Liver (tissue), 9 donors: Measurements from ENCODE around the gene NHERF1. TPM values are rescaled to one million over a fixed set of nuclear protein-coding genes. Genes with fewer than 3 reads are reported as not detected.

ENCODE experiments used
- DNase-seq: peaks from one replicate; pipeline ENCODE4 v3.0.0-alpha.2; 2017; ENCODE audit warnings: low spot score
- H3K27ac ChIP-seq, 2 donors: one replicate each; pipeline ENCODE4 v1.7.0; 2013; ENCODE audit warnings: inconsistent platforms in 2 of 2, low read length in 2 of 2, control low read depth in 1 of 2, low read depth in 1 of 2, mild to moderate bottlenecking in 1 of 2
- H3K27me3 ChIP-seq, 4 donors: one replicate each; pipeline versions ENCODE4 v1.6.1 to v1.7.0; 2013; ENCODE audit warnings: low read length in 3 of 4, inconsistent platforms in 1 of 4, mild to moderate bottlenecking in 1 of 4, moderate library complexity in 1 of 4; ENCODE audit not compliant: control insufficient read depth in 4 of 4, insufficient read depth in 4 of 4
- H3K36me3 ChIP-seq, 4 donors: one replicate each; pipeline versions ENCODE4 v1.6.1 to v1.7.0; 2013; ENCODE audit warnings: low read length in 3 of 4, mild to moderate bottlenecking in 3 of 4, low read depth in 1 of 4, moderate library complexity in 1 of 4; ENCODE audit not compliant: control insufficient read depth in 4 of 4, insufficient read depth in 3 of 4
- H3K4me1 ChIP-seq, 4 donors: one replicate each; pipeline versions ENCODE4 v1.6.1 to v1.7.0; 2013; ENCODE audit warnings: low read length in 3 of 4, mild to moderate bottlenecking in 3 of 4, moderate library complexity in 1 of 4; ENCODE audit not compliant: control insufficient read depth in 4 of 4, insufficient read depth in 4 of 4
- H3K4me3 ChIP-seq, 3 donors: one replicate each; pipeline versions ENCODE4 v1.6.1 to v1.7.0; 2013; ENCODE audit warnings: low read length in 3 of 3, control low read depth in 1 of 3, low read depth in 1 of 3, mild to moderate bottlenecking in 1 of 3
- H3K9ac ChIP-seq, 2 donors: one replicate each; pipeline ENCODE4 v1.7.0; 2013; ENCODE audit warnings: low read length in 2 of 2, mild to moderate bottlenecking in 2 of 2, moderate library complexity in 2 of 2, control low read depth in 1 of 2, low read depth in 1 of 2
- H3K9me3 ChIP-seq, 4 donors: one replicate each; pipeline versions ENCODE4 v1.6.1 to v1.7.0; 2013; ENCODE audit warnings: low read length in 3 of 4; ENCODE audit not compliant: control insufficient read depth in 4 of 4
- EGR1 ChIP-seq, 2 donors: IDR thresholded peaks; 2 replicates each; pipeline ENCODE4 v1.6.1; 2016 to 2018; ENCODE audit warnings: antibody characterized with exemption in 2 of 2, low read depth in 2 of 2
- FOXA1 ChIP-seq: IDR thresholded peaks from 2 replicates; pipeline ENCODE4 v1.6.1; 2016; ENCODE audit warnings: antibody characterized with exemption
- FOXA2 ChIP-seq: IDR thresholded peaks from 2 replicates; pipeline ENCODE4 v1.6.1; 2016; ENCODE audit warnings: antibody characterized with exemption
- GABPA ChIP-seq, 2 donors: IDR thresholded peaks in 1 of 2; conservative IDR thresholded peaks in 1 of 2; 2 replicates each; pipeline ENCODE4 v1.6.1; 2016; ENCODE audit warnings: antibody characterized with exemption in 2 of 2, mild to moderate bottlenecking in 1 of 2, moderate library complexity in 1 of 2
- HNF4G ChIP-seq: IDR thresholded peaks from 2 replicates; pipeline ENCODE4 v1.6.1; 2016; ENCODE audit warnings: antibody characterized with exemption
- JUND ChIP-seq, 2 donors: IDR thresholded peaks; 2 replicates each; pipeline ENCODE4 v1.6.1; 2016; ENCODE audit warnings: antibody characterized with exemption in 2 of 2
- NR2F2 ChIP-seq: IDR thresholded peaks from 2 replicates; pipeline ENCODE4 v1.6.1; 2016; ENCODE audit warnings: antibody characterized with exemption
- RAD21 ChIP-seq, 2 donors: IDR thresholded peaks; 2 replicates each; pipeline ENCODE4 v1.6.1; 2016; ENCODE audit warnings: antibody characterized with exemption in 2 of 2, mild to moderate bottlenecking in 2 of 2
- RXRA ChIP-seq, 2 donors: IDR thresholded peaks; 2 replicates each; pipeline ENCODE4 v1.6.1; 2017 to 2018; ENCODE audit warnings: antibody characterized with exemption in 2 of 2, mild to moderate bottlenecking in 1 of 2
- SP1 ChIP-seq: IDR thresholded peaks from 2 replicates; pipeline ENCODE4 v1.6.1; 2018; ENCODE audit warnings: antibody characterized with exemption, mild to moderate bottlenecking
- TAF1 ChIP-seq: conservative IDR thresholded peaks from 2 replicates; pipeline ENCODE4 v1.6.1; 2016; ENCODE audit warnings: antibody characterized with exemption, mild to moderate bottlenecking
- YY1 ChIP-seq: IDR thresholded peaks from 2 replicates; pipeline ENCODE4 v1.6.1; 2016; ENCODE audit warnings: antibody characterized with exemption, mild to moderate bottlenecking
- WGBS: extraction: QIAGEN DNeasy Blood & Tissue Kit; methylation state at CpG from one replicate; pipeline ENCODE4 v1.1.7; 2013; 5-methylcytosine and 5-hydroxymethylcytosine counted together
- polyA plus RNA-seq, 2 donors: library from polyadenylated mRNA; stranded (reverse) in 1 of 2; unstranded in 1 of 2; fragments of 200-250 nt in 1 of 2; fragments of >200 nt in 1 of 2; fragmentation: Nextera tagmentation in 1 of 2; extraction: Ambion mirVana in 1 of 2; gene quantifications; one replicate each; pipeline versions ENCODE4 v1.2.1 to v1.2.3, GENCODE V29; 2013 to 2015
- total RNA-seq, 2 donors: library from RNA; depleted of rRNA; stranded (reverse); fragments of >200 nt; gene quantifications; one replicate each; pipeline ENCODE4 v1.2.3, GENCODE V29; 2014
- TF ChIP-seq, protein P1 (sequence below): IDR thresholded peaks from 2 replicates; pipeline ENCODE4 v1.6.1; 2016; ENCODE audit warnings: antibody characterized with exemption
- TF ChIP-seq, protein P2 (sequence below): IDR thresholded peaks from 2 replicates; pipeline ENCODE4 v1.6.1; 2016; ENCODE audit warnings: antibody characterized with exemption
- TF ChIP-seq, protein P3 (sequence below): IDR thresholded peaks from 2 replicates; pipeline ENCODE4 v1.6.1; 2016; ENCODE audit warnings: antibody characterized with exemption, mild to moderate bottlenecking
- TF ChIP-seq, protein P4 (sequence below): fragments of 150-350 bp; IDR thresholded peaks from 2 replicates; pipeline ENCODE4 v1.5.1; 2017; ENCODE audit warnings: improper control_type of control experiment, low read depth, low read length; ENCODE audit not compliant: missing input control
- donor health status: healthy.
- donor health status: healthy.
- donor health status: healthy.
- donor health status: healthy.
- donor health status: healthy.

The NHERF1 gene
- total and polyA plus RNA-seq, 4 donors: 38.1 to 160 (median 94.7) TPM

DNA sequence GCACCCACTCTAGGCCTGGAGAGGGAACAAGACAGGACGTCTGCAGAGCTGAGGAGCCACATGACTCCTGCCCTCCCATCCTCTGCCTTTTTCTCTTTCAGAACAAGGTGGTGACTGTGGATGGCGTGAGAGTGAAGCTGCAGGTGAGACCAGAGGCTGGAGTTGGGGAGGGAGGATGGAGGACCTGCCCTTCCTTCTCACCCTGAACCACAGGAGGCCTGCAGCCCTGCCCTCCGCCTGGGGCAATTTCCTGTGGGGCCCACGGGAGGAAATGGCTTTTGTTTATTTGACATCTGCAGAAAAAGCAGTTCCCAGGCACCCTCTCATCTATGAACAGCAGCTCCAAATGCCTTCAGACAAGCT is 6.3 kb upstream of the NHERF1 start (continued):
- TF ChIP-seq, protein P1, sequence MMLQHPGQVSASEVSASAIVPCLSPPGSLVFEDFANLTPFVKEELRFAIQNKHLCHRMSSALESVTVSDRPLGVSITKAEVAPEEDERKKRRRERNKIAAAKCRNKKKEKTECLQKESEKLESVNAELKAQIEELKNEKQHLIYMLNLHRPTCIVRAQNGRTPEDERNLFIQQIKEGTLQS: no peak
- TF ChIP-seq FOXA1 (no peak), RXRA (IDR thresholded peaks at IDR 0.05) (no peak), EGR1 (IDR thresholded peaks at IDR 0.05; ENCODE audit: low read depth in 2 of 2) (no peak), FOXA2 (no peak), GABPA (IDR thresholded peaks at IDR 0.05 in 1 of 2, conservative IDR thresholded peaks at IDR 0.05 in 1 of 2) (no peak), SP1 (no peak)
- TF ChIP-seq, protein P2, sequence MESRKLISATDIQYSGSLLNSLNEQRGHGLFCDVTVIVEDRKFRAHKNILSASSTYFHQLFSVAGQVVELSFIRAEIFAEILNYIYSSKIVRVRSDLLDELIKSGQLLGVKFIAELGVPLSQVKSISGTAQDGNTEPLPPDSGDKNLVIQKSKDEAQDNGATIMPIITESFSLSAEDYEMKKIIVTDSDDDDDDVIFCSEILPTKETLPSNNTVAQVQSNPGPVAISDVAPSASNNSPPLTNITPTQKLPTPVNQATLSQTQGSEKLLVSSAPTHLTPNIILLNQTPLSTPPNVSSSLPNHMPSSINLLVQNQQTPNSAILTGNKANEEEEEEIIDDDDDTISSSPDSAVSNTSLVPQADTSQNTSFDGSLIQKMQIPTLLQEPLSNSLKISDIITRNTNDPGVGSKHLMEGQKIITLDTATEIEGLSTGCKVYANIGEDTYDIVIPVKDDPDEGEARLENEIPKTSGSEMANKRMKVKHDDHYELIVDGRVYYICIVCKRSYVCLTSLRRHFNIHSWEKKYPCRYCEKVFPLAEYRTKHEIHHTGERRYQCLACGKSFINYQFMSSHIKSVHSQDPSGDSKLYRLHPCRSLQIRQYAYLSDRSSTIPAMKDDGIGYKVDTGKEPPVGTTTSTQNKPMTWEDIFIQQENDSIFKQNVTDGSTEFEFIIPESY: no peak

DNA sequence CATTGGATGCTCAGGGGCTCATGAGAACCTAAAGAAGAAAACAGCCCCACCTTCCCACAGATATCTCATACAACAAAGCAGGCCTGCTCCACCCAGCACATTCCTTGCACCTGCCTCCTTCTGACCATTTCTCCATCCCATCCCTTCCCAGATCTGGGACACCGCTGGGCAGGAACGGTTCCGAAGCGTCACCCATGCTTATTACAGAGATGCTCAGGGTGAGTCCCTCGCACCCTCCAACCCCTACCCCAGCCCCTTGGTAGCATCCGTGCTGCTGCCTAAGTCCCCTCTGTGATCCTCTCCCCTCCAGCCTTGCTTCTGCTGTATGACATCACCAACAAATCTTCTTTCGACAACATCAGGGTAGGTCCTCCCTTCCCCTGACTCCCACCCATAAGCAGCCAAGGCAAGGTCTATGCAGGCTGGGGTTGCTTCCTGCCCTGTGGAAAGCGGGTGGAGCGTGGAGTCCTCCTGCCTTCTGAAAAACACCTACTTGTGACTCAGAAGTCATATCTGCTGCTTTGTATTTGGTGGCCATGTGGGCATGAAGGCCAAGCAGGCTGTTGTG is 5.4 kb upstream of the NHERF1 start:
- no peak for TF ChIP-seq FOXA2
- no peak for TF ChIP-seq JUND (IDR thresholded peaks at IDR 0.05)
- no peak for TF ChIP-seq TAF1
- no peak for TF ChIP-seq YY1
- TF ChIP-seq, protein P3, sequence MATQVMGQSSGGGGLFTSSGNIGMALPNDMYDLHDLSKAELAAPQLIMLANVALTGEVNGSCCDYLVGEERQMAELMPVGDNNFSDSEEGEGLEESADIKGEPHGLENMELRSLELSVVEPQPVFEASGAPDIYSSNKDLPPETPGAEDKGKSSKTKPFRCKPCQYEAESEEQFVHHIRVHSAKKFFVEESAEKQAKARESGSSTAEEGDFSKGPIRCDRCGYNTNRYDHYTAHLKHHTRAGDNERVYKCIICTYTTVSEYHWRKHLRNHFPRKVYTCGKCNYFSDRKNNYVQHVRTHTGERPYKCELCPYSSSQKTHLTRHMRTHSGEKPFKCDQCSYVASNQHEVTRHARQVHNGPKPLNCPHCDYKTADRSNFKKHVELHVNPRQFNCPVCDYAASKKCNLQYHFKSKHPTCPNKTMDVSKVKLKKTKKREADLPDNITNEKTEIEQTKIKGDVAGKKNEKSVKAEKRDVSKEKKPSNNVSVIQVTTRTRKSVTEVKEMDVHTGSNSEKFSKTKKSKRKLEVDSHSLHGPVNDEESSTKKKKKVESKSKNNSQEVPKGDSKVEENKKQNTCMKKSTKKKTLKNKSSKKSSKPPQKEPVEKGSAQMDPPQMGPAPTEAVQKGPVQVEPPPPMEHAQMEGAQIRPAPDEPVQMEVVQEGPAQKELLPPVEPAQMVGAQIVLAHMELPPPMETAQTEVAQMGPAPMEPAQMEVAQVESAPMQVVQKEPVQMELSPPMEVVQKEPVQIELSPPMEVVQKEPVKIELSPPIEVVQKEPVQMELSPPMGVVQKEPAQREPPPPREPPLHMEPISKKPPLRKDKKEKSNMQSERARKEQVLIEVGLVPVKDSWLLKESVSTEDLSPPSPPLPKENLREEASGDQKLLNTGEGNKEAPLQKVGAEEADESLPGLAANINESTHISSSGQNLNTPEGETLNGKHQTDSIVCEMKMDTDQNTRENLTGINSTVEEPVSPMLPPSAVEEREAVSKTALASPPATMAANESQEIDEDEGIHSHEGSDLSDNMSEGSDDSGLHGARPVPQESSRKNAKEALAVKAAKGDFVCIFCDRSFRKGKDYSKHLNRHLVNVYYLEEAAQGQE: no peak
- TF ChIP-seq, protein P1: no peak
- no peak for TF ChIP-seq EGR1 (IDR thresholded peaks at IDR 0.05; ENCODE audit: low read depth in 2 of 2)
- no peak for TF ChIP-seq FOXA1
- TF ChIP-seq, protein P2: no peak
- TF ChIP-seq GABPA (IDR thresholded peaks at IDR 0.05 in 1 of 2, conservative IDR thresholded peaks at IDR 0.05 in 1 of 2): no peak
- TF ChIP-seq NR2F2: no peak
- TF ChIP-seq, protein P4, sequence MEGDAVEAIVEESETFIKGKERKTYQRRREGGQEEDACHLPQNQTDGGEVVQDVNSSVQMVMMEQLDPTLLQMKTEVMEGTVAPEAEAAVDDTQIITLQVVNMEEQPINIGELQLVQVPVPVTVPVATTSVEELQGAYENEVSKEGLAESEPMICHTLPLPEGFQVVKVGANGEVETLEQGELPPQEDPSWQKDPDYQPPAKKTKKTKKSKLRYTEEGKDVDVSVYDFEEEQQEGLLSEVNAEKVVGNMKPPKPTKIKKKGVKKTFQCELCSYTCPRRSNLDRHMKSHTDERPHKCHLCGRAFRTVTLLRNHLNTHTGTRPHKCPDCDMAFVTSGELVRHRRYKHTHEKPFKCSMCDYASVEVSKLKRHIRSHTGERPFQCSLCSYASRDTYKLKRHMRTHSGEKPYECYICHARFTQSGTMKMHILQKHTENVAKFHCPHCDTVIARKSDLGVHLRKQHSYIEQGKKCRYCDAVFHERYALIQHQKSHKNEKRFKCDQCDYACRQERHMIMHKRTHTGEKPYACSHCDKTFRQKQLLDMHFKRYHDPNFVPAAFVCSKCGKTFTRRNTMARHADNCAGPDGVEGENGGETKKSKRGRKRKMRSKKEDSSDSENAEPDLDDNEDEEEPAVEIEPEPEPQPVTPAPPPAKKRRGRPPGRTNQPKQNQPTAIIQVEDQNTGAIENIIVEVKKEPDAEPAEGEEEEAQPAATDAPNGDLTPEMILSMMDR: no peak
- TF ChIP-seq SP1: no peak
- no peak for TF ChIP-seq HNF4G
- TF ChIP-seq RAD21 (IDR thresholded peaks at IDR 0.05): no peak
- Histone ChIP-seq H3K4me1 (peaks cover 14 to 39% (median 26%) of the 10 kb centered on the region in 4 donors), H3K9ac (no peak overlapping the region), H3K27ac (no peak overlapping the region), H3K27me3 (no peaks in the 10 kb centered on the region), H3K36me3 (no peaks in the 10 kb centered on the region), H3K4me3 (no peak overlapping the region), H3K9me3 (no peaks in the 10 kb centered on the region)
- DNase-seq: no peak
- WGBS: 96% methylated on average over 9 of the region's 9 CpGs
